T1000 (cell line): ENCODE data around the gene ARPC1B.
"Not testable (repeated sequence)": the region's sequence is repeated elsewhere in the genome, so short reads cannot be mapped to it uniquely, and the experiment has no call there.

Experiments
- DNase-seq: peaks from one replicate; lab custom pipeline; 2025; ENCODE audit warnings: mixed read lengths; lab: John Stamatoyannopoulos, UW

ARPC1B gene

GRCh38 chr7:99368750-99369389, 5.7 kb upstream of the ARPC1B start:
- no peak for DNase-seq

GRCh38 chr7:99369767-99370391, 4.7 kb upstream of the ARPC1B start:
- DNase-seq = no peak

- no peak for DNase-seq
Measured at GRCh38 chr7:99371376-99371920, 3.1 kb upstream of the ARPC1B start.

- DNase-seq = no peak
Measured at GRCh38 chr7:99372275-99373090, 2.0 kb upstream of the ARPC1B start.

- DNase-seq = no peak
Measured at GRCh38 chr7:99373091-99374066, 1.2 kb upstream of the ARPC1B start.

GRCh38 chr7:99375070-99375807, 709 bp downstream of the ARPC1B start:
- DNase-seq = peak; percentile 71

- peak; percentile 46 for DNase-seq
Measured at GRCh38 chr7:99379043-99379577, 4.6 kb downstream of the ARPC1B start.

- DNase-seq = not testable (repeated sequence)
Measured at GRCh38 chr7:99379693-99380031, 5.1 kb downstream of the ARPC1B start.

- no peak for DNase-seq
Measured at GRCh38 chr7:99380032-99380822, 5.7 kb downstream of the ARPC1B start.

GRCh38 chr7:99380823-99381663, 6.5 kb downstream of the ARPC1B start:
- DNase-seq = no peak

GRCh38 chr7:99381664-99382075, 7.1 kb downstream of the ARPC1B start:
- DNase-seq = no peak

- no peak for DNase-seq
Measured at GRCh38 chr7:99383203-99383602, 8.7 kb downstream of the ARPC1B start.

- no peak for DNase-seq
Measured at GRCh38 chr7:99383791-99384370, 9.4 kb downstream of the ARPC1B start.

- no peak for DNase-seq
Measured at GRCh38 chr7:99384523-99384922, 10.0 kb downstream of the ARPC1B start.

GRCh38 chr7:99385564-99385963, 11.0 kb downstream of the ARPC1B start:
- DNase-seq = no peak

GRCh38 chr7:99386584-99387238, 12.2 kb downstream of the ARPC1B start:
- DNase-seq = no peak

- DNase-seq = not testable (repeated sequence)
Measured at GRCh38 chr7:99387239-99387635, 12.7 kb downstream of the ARPC1B start.

GRCh38 chr7:99387912-99388311, 13.4 kb downstream of the ARPC1B start:
- no peak for DNase-seq
